ENCODE data around the gene RETREG2. TPM values are rescaled to one million over a fixed set of nuclear protein-coding genes. Genes with fewer than 3 reads are reported as not detected.

Gene RETREG2
- total and polyA plus RNA-seq, 2 of the 8 experiments (the other 6 are each of a cell fraction or from before 2014, with no cell fraction given), result 51.3 to 67.4 TPM

DNA sequence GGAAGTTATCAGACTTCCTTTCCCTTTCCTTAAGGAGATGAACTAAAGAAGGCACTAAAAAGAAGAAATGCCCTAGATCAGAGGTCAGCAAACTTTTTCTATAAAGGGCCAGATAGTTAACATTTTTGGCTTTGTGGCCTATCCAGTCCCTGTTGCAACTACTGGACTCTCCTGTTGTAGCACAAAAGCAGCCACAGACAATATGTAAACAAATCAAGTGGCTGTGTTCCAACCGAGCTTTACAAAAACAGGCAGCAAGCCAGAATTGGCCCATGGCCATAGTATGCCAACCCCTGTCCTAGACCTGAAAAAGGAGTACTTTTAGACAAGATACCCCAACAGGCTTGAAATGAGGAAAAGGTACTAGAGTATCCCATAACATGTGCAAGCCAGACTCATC, 28.4 kb upstream of the RETREG2 start:
- no peak overlapping the region for H2BK12ac ChIP-seq (ENCODE audit: low read depth, low read length)
- ChIA-PET CTCF (ENCODE audit: partially characterized antibody) (interaction anchor here (0.6 to 12.5 kb wide), 14 partner anchors 10 to 274 kb away, joined by 3 to 149 read pairs (median 6); no protein-coding TSS in a partner anchor), POLR2A (ENCODE audit: partially characterized antibody) (interaction anchor here (0.6 kb wide), 1 partner anchor 123 kb away, joined by 3 read pairs; no protein-coding TSS in a partner anchor)
- H3K56ac ChIP-seq (replicated peaks; ENCODE audit: insufficient read length, low read depth, low read length), result no peak overlapping the region
- no peaks in the 10 kb centered on the region for H3K23me2 ChIP-seq (ENCODE audit: low read depth, low read length)
- H3K4ac ChIP-seq (replicated peaks; ENCODE audit: insufficient read length, low read depth, low read length), result no peak overlapping the region
- H3K27me3 ChIP-seq (replicated peaks in 1 of 4; ENCODE audit: control insufficient read depth in 3 of 4, extremely low read depth in 1 of 4, insufficient read depth in 3 of 4, low read length in 3 of 4), result no peaks in the 10 kb centered on the region
- H2BK20ac ChIP-seq (ENCODE audit: low read length), result no peak overlapping the region
- FAIRE-seq (no peak), DNase-seq (ENCODE audit: low read depth in 1 of 2, low spot score in 2 of 2) (no peak)
- no peaks in the 10 kb centered on the region for H3K79me2 ChIP-seq (ENCODE audit: control insufficient read depth in 1 of 2, insufficient read depth in 2 of 2, low read length in 2 of 2)
- H4K91ac ChIP-seq (replicated peaks; ENCODE audit: insufficient read length, low read length), result no peak overlapping the region
- H3K36me3 ChIP-seq (ENCODE audit: control insufficient read depth in 2 of 4, insufficient read depth in 4 of 4, low read length in 3 of 4), result peaks cover 0 to 12% (median under 1%) of the 10 kb centered on the region in 4 experiments; a peak in 5 of 8 replicates
- no peak overlapping the region for H2BK120ac ChIP-seq (replicated peaks; ENCODE audit: low read depth, low read length)
- no peak overlapping the region for H2BK5ac ChIP-seq (ENCODE audit: low read depth, low read length)
- H3K23ac ChIP-seq (ENCODE audit: insufficient read length), result no peak overlapping the region
- H3K4me2 ChIP-seq (ENCODE audit: insufficient read depth in 1 of 2, low read depth in 2 of 2, low read length in 2 of 2), result no peak overlapping the region
- no peaks in the 10 kb centered on the region for H3K4me1 ChIP-seq (replicated peaks in 1 of 4; ENCODE audit: control insufficient read depth in 3 of 4, insufficient read depth in 4 of 4, low read length in 3 of 4)
- H3K79me1 ChIP-seq (ENCODE audit: low read depth, low read length), result no peaks in the 10 kb centered on the region
- H2AFZ ChIP-seq (ENCODE audit: low read length), result no peak overlapping the region
- H3K14ac ChIP-seq (ENCODE audit: insufficient read length), result no peak overlapping the region
- H2AK5ac ChIP-seq (ENCODE audit: low read depth, low read length), result no peak overlapping the region
- WGBS, 2 experiments (ENCODE audit: extremely low coverage in 1 of 2, insufficient coverage in 1 of 2, insufficient read length in 1 of 2, insufficient replicate concordance in 2 of 2, low coverage in 1 of 2, low lambda C conversion rate in 2 of 2, missing lambda C conversion rate in 1 of 2), result 81% methylated on average over 1 of the region's 1 CpG; no CpG with 5 or more reads in 1 of the 2 experiments
- H3K27ac ChIP-seq (ENCODE audit: low read depth, low read length), result no peak overlapping the region
- no peaks in the 10 kb centered on the region for H3K9me3 ChIP-seq (ENCODE audit: insufficient read depth in 2 of 2, low read depth in 1 of 2, low read length in 1 of 2)
- H4K20me1 ChIP-seq (replicated peaks in 1 of 2; ENCODE audit: control insufficient read depth in 1 of 2, insufficient read depth in 2 of 2, low read length in 2 of 2), result peaks cover 0 to 2% of the 10 kb centered on the region in 2 experiments
- no peak overlapping the region for H3K9ac ChIP-seq (replicated peaks in 1 of 4; ENCODE audit: extremely low read depth in 1 of 4, low read depth in 3 of 4, low read length in 3 of 4)
- no peak overlapping the region for H3K4me3 ChIP-seq (ENCODE audit: extremely low read depth in 1 of 4, insufficient read depth in 2 of 4, low read depth in 3 of 4, low read length in 4 of 4)
- H4K8ac ChIP-seq (ENCODE audit: extremely low read depth, insufficient read depth, low read length), result no peak overlapping the region
- TF ChIP-seq RXRA (IDR thresholded peaks at IDR 0.05; ENCODE audit: insufficient read depth, low read depth, low read length), result no peak
- TF ChIP-seq, protein P1, sequence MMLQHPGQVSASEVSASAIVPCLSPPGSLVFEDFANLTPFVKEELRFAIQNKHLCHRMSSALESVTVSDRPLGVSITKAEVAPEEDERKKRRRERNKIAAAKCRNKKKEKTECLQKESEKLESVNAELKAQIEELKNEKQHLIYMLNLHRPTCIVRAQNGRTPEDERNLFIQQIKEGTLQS (IDR thresholded peaks at IDR 0.05; ENCODE audit: insufficient read depth, low read depth, low read length), result no peak
- no peak for TF ChIP-seq ZNF274 (IDR thresholded peaks at IDR 0.05; ENCODE audit: borderline replicate concordance, extremely low read depth, low read length)
- no peak for TF ChIP-seq KDM1A (IDR thresholded peaks at IDR 0.05; ENCODE audit: borderline replicate concordance, low read length)
- no peak for TF ChIP-seq KDM4A (IDR thresholded peaks at IDR 0.05; ENCODE audit: low read depth, low read length, severe bottlenecking)
- TF ChIP-seq BCL11A (IDR thresholded peaks at IDR 0.05; ENCODE audit: low read depth in 2 of 2, low read length in 2 of 2), result no peak
- no peak for TF ChIP-seq NANOG (IDR thresholded peaks at IDR 0.05; ENCODE audit: insufficient read depth, low read depth, low read length, poor library complexity, severe bottlenecking)
- TF ChIP-seq POLR2A (IDR thresholded peaks at IDR 0.05; ENCODE audit: control extremely low read depth in 1 of 2, low read depth in 2 of 2, low read length in 2 of 2), result no peak
- TF ChIP-seq, protein P2, sequence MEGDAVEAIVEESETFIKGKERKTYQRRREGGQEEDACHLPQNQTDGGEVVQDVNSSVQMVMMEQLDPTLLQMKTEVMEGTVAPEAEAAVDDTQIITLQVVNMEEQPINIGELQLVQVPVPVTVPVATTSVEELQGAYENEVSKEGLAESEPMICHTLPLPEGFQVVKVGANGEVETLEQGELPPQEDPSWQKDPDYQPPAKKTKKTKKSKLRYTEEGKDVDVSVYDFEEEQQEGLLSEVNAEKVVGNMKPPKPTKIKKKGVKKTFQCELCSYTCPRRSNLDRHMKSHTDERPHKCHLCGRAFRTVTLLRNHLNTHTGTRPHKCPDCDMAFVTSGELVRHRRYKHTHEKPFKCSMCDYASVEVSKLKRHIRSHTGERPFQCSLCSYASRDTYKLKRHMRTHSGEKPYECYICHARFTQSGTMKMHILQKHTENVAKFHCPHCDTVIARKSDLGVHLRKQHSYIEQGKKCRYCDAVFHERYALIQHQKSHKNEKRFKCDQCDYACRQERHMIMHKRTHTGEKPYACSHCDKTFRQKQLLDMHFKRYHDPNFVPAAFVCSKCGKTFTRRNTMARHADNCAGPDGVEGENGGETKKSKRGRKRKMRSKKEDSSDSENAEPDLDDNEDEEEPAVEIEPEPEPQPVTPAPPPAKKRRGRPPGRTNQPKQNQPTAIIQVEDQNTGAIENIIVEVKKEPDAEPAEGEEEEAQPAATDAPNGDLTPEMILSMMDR (IDR thresholded peaks at IDR 0.05; ENCODE audit: control extremely low read depth in 1 of 3, insufficient read depth in 1 of 3, low read depth in 1 of 3, low read length in 3 of 3), result no peak
- TF ChIP-seq CEBPB (IDR thresholded peaks at IDR 0.05; ENCODE audit: low read depth, low read length), result no peak
- no peak overlapping the region for H4K5ac ChIP-seq (ENCODE audit: insufficient read length, low read depth, low read length)
- H3K18ac ChIP-seq (ENCODE audit: extremely low read depth, low read length), result no peak overlapping the region
- no peak overlapping the region for H2BK15ac ChIP-seq (ENCODE audit: low read length)

Data from H1 (cell line).